Bronchial smooth muscle cell (primary cell): ENCODE results near the gene CCBE1. TPM values are rescaled to one million over a fixed set of nuclear protein-coding genes. Genes with fewer than 3 reads are reported as not detected.

ENCODE experiments used
- total RNA-seq: library from RNA; depleted of rRNA; stranded (reverse); fragments of >200 nt; gene quantifications from 2 replicates; pipeline ENCODE4 v1.2.1, GENCODE V29; 2014

The CCBE1 gene
- 14.2 and 24.9 TPM in 2 replicates for total RNA-seq

DNA sequence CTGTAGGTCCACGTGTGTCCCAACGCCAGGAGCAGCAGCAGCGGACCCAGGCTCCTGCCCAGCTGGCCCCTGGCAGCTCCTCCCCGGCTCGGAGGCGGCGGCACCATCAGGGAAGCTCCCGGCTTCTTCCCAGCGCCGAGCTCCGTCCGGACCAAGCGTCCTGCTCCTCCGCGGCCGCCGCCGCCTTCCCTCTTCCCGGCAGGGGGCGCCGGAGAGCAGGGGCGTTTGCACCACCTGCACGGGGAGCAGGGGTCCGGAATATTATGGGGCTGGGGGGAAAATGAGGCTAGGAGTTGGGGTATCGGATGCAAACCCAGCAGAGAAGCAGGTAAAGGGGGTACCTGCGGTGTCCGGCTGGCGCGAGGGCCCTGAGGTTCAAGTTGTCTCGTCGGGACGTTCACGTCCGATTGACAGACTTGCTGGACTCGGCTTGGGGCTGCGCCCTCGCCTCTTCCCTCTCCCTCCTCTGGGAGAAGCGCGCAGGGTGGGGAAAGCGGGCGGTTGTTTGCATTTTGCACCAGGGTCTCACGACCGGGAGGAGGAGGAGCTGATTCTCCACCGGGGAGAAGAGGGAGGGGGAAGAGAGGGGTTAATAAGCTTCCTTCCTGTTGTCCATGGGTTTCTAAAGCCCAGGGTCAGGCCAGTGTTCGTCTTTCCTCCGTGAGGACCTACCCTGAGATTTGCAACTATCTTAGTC is at the start of gene CCBE1:
Gene CCBE1, minus strand, starts transcription at position 188 of the 697 bp plus-strand sequence.

Other genes with a start within 250 kb of the CCBE1 start
- gene PMAIP1, start 202.6 kb upstream of the CCBE1 start, total RNA-seq = 2.4 and 8.5 TPM in 2 replicates